Effector CD8-positive, alpha-beta T cell (primary cell): ENCODE results near the gene TRPM6.
"Not testable (repeated sequence)": the region's sequence is repeated elsewhere in the genome, so short reads cannot be mapped to it uniquely, and the experiment has no call there.

Source experiments
- DNase-seq: peaks from one replicate; lab custom pipeline; 2025; lab: John Stamatoyannopoulos, UW
- total RNA-seq, 4 experiments: gene quantifications; one replicate each; lab custom pipeline; 2026; lab: John Stamatoyannopoulos, UW

The TRPM6 gene, protein sequence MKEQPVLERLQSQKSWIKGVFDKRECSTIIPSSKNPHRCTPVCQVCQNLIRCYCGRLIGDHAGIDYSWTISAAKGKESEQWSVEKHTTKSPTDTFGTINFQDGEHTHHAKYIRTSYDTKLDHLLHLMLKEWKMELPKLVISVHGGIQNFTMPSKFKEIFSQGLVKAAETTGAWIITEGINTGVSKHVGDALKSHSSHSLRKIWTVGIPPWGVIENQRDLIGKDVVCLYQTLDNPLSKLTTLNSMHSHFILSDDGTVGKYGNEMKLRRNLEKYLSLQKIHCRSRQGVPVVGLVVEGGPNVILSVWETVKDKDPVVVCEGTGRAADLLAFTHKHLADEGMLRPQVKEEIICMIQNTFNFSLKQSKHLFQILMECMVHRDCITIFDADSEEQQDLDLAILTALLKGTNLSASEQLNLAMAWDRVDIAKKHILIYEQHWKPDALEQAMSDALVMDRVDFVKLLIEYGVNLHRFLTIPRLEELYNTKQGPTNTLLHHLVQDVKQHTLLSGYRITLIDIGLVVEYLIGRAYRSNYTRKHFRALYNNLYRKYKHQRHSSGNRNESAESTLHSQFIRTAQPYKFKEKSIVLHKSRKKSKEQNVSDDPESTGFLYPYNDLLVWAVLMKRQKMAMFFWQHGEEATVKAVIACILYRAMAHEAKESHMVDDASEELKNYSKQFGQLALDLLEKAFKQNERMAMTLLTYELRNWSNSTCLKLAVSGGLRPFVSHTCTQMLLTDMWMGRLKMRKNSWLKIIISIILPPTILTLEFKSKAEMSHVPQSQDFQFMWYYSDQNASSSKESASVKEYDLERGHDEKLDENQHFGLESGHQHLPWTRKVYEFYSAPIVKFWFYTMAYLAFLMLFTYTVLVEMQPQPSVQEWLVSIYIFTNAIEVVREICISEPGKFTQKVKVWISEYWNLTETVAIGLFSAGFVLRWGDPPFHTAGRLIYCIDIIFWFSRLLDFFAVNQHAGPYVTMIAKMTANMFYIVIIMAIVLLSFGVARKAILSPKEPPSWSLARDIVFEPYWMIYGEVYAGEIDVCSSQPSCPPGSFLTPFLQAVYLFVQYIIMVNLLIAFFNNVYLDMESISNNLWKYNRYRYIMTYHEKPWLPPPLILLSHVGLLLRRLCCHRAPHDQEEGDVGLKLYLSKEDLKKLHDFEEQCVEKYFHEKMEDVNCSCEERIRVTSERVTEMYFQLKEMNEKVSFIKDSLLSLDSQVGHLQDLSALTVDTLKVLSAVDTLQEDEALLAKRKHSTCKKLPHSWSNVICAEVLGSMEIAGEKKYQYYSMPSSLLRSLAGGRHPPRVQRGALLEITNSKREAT (N-terminal part only)
- total RNA-seq = 0 to 0.27 (median 0.12) reads per million in 4 experiments

- DNase-seq = no peak
Measured at GRCh38 chr9:74887041-74887980, at the start of gene TRPM6. Gene TRPM6 (minus strand): TSS chr9:74887921. CDS start chr9:74887856, 65 bp downstream.

GRCh38 chr9:74935008-74935407 is 47.3 kb upstream of the TRPM6 start:
- DNase-seq = no peak

DNA sequence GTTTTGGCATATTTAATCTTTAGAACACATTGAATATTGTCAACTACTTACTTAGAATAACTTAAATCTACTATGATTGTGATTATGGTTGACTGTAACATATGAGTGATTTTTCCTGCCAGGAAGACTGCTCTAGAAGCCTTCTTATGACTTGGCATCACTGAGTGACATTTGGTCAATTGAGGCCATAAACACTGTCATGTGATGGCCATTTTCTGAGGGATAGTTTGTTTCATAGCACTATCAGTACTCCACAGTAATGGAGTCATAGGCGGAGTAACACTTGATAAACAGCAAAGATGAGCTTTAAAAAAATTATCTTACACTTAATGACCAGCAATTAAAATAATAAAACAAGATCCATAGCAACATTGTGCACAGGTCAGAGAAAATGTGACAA is 34.0 kb upstream of the TRPM6 start:
- no peak for DNase-seq

DNA sequence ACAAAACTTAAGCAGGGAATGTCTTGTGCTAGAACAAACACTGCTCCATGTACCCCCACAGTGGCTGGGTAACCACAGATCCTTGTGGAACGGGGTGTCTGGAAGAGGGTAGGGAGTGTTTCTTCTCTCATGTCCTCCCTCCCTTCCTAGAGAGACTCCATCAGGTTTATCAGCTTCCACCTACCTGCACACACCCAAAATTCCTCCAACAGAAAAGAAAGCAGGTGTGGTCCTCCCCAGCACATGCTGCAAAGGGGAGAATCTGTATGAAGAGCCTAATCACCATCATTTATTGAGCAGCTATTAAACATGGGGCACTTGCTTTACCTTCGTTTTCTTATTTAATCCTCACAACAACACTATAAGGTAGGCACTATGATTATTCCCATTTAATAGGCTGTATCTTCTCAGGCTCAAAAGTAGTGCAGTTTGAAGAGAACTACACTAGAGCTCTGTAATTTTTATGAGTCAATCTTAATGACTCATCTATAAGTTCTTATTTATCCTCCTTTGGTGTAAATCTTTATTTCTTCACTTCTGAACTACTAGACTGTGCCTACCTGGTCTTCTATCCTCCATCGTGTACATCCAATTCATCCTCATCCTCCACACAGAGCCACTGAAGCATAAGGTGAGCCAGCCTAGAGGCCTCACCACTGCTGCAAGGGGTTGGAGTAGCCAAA is 33.4 kb upstream of the TRPM6 start:
- no peak for DNase-seq

DNA sequence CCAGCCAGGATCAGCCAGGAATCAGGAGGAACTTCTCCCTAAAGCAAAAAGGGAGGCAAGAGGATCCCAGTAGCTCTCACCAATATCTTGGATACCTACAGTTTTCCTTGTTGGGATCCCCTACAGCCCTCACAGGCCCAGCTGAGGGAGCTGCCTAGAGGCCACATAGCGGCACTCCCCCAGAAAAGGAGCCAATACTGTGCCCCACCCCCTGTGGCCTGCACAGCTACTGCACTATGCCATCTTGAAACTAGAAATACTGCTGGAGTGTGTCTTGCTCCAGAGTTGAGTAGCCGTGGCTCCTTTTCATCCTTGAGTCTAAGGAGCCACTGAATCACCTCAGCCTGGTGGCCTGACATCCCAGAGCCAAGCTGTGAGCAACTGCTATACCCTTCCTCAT is 22.3 kb upstream of the TRPM6 start:
- DNase-seq = no peak

- no peak for DNase-seq
Measured at GRCh38 chr9:74908665-74909064, 20.9 kb upstream of the TRPM6 start.

DNA sequence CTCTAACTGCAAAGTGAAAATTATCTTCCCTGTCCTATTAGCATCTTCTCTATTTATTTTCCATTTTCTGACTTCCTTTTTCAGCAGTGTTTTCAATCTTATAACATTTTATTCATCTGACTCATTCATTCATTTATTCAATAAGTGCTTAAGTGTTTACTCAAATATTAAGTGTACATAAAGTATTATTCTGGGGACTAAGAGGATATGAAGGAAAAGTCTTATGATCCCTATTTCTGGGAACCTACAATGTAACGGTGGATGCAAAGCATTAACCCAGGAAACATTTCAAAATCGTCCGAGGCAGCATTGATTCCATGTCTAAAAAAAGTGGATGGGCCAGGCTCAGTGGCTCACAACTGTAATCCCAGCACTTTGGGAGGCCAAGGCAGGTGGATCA is 19.4 kb upstream of the TRPM6 start:
- no peak for DNase-seq

GRCh38 chr9:74901001-74901400 is 13.3 kb upstream of the TRPM6 start:
- DNase-seq = no peak

DNA sequence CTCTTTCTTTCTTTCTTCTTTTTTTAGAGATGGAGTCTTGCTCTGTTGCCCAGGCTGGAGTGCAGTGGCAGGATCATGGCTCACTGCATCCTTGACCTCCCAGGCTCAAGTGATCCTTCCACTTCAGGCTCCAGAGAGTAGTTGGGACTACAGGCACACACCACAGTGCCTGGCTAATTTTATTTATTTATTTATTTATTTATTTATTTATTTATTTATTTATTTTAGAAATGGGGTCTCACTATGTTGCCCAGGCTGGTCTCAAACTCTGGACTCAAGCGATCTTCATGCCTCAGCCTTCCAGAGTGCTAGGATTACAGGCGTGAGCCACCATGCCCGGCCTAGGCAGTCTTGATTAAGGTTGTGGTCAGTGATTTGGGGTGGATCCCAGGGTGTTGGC is 728 bp upstream of the TRPM6 start:
- not testable (repeated sequence) for DNase-seq

GRCh38 chr9:74887981-74888370 is 255 bp upstream of the TRPM6 start:
- DNase-seq = no peak

GRCh38 chr9:74876382-74876949 is 11.3 kb downstream of the TRPM6 start:
- no peak for DNase-seq

DNA sequence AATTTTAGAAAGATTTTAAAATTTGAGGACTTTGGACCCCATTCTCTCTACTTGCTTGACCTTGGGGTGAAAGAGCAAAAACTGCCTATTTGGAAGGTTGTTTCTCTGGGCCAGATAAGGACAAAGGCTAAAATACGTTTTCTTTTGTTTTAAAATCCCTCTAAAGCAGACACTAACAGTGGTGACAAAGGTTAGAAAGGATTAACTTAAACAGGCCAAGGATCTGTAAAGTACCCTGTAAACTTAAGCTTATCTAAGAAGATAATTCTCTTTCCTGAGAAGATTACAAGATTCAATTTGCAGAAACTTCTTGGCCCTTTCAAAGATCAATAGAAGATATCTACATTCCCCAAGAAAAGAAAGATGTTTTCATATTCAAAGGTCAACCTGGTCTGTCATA is 12.1 kb downstream of the TRPM6 start:
- DNase-seq = no peak

- DNase-seq = no peak
Measured at GRCh38 chr9:74874220-74874619, 13.5 kb downstream of the TRPM6 start.

GRCh38 chr9:74872619-74873233 is 15.0 kb downstream of the TRPM6 start:
- DNase-seq = no peak

- no peak for DNase-seq
Measured at GRCh38 chr9:74867483-74867882, 20.2 kb downstream of the TRPM6 start.

DNA sequence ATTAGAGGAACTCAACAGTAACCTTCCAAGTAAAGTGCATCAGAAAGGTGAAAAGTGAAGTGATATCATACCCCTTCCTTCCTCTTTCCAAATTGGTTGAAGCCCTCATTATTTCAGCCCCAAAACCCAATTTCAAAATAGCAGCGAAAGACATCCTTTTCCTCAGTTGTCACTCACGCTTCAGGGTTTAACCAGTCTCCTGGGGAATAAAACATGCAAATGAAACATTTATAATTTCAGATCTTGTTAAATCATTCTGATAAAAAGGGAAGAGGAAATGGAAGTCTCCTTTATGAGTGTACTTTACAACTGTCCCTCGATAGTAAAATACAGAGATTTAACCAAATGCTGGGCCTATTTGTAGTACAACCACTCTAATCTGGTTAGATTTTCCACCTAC is 22.5 kb downstream of the TRPM6 start:
- DNase-seq = no peak

GRCh38 chr9:74861773-74862474 is 25.8 kb downstream of the TRPM6 start:
- no peak for DNase-seq

DNA sequence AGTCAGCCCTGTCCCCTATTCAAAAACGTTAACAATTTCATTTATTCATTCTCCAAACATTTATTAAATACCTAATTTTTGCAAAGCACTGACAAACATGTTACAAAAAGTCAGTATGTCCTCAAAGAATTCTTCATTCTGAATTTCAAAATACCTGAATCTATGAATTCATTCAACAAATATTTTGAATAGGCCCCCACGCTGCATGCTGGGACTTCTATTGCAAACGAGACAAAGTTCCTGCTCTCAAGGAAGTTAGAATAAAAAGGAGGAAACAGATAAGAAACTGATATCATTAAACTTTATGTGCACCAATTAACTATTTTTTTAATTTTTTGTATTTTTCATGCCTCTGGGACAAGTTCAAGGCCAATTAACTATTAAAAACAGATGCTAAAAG is 26.6 kb downstream of the TRPM6 start:
- no peak for DNase-seq

- DNase-seq = not testable (repeated sequence)
Measured at GRCh38 chr9:74860247-74860646, 27.5 kb downstream of the TRPM6 start.
